Trophoblast cell (in vitro differentiated cells and primary cell): ENCODE results near the gene NEDD8.

Experiments used
- DNase-seq, 2 donors: peaks; one replicate each; pipeline ENCODE4 v3.0.0-alpha.2; 2016
- H2AFZ ChIP-seq: 2 replicates; pipeline ENCODE4 v1.6.1; 2013; ENCODE audit warnings: low read length, moderate library complexity, mild to moderate bottlenecking; ENCODE audit not compliant: insufficient read depth, poor library complexity
- H2AK5ac ChIP-seq: 2 replicates; pipeline ENCODE4 v1.6.1; 2013; ENCODE audit warnings: mild to moderate bottlenecking, low read length
- H2BK120ac ChIP-seq: 2 replicates; pipeline ENCODE4 v1.6.1; 2013; ENCODE audit warnings: low read length, mild to moderate bottlenecking, moderate library complexity; ENCODE audit not compliant: insufficient read depth, poor library complexity
- H2BK12ac ChIP-seq: 2 replicates; pipeline ENCODE4 v1.6.1; 2013; ENCODE audit warnings: mild to moderate bottlenecking, low read length, moderate library complexity
- H2BK5ac ChIP-seq: 2 replicates; pipeline ENCODE4 v1.6.1; 2013; ENCODE audit warnings: low read length, low read depth, moderate library complexity, mild to moderate bottlenecking; ENCODE audit not compliant: poor library complexity
- H3K14ac ChIP-seq: 2 replicates; pipeline ENCODE4 v1.6.1; 2013; ENCODE audit warnings: mild to moderate bottlenecking, low read length
- H3K18ac ChIP-seq: 2 replicates; pipeline ENCODE4 v1.6.1; 2013; ENCODE audit warnings: mild to moderate bottlenecking, low read length
- H3K23ac ChIP-seq: 2 replicates; pipeline ENCODE4 v1.6.1; 2013; ENCODE audit warnings: low read length
- H3K27ac ChIP-seq: 2 replicates; pipeline ENCODE4 v1.5.1; 2013; ENCODE audit warnings: low read depth, mild to moderate bottlenecking, inconsistent platforms, low read length, moderate library complexity
- H3K27me3 ChIP-seq: 2 replicates; pipeline ENCODE4 v1.6.1; 2013; ENCODE audit warnings: inconsistent platforms, mild to moderate bottlenecking, low read length, moderate library complexity; ENCODE audit not compliant: insufficient read depth
- H3K36me3 ChIP-seq, 2 experiments: 1 replicate in 1 of 2; 2 replicates in 1 of 2; pipeline ENCODE4 v1.6.1; 2013; ENCODE audit warnings: low read length in 2 of 2, mild to moderate bottlenecking in 2 of 2, moderate library complexity in 1 of 2; ENCODE audit not compliant: insufficient read depth in 2 of 2, control insufficient read depth in 1 of 2
- H3K4ac ChIP-seq: 2 replicates; pipeline ENCODE4 v1.6.1; 2013; ENCODE audit warnings: low read depth, mild to moderate bottlenecking, low read length, moderate library complexity
- H3K4me1 ChIP-seq, 2 experiments: 1 replicate in 1 of 2; 2 replicates in 1 of 2; pipeline ENCODE4 v1.6.1; 2013; ENCODE audit warnings: low read length in 2 of 2, mild to moderate bottlenecking in 2 of 2, moderate library complexity in 1 of 2; ENCODE audit not compliant: insufficient read depth in 2 of 2, control insufficient read depth in 1 of 2
- H3K4me2 ChIP-seq: 2 replicates; pipeline ENCODE4 v1.6.1; 2013; ENCODE audit warnings: inconsistent platforms, mild to moderate bottlenecking, low read length, moderate library complexity
- H3K4me3 ChIP-seq: 2 replicates; pipeline ENCODE4 v1.5.1; 2013; ENCODE audit warnings: mild to moderate bottlenecking, low read depth, low read length, inconsistent platforms
- H3K79me1 ChIP-seq: one replicate; pipeline ENCODE4 v1.6.1; 2013; ENCODE audit warnings: low read length
- H3K79me2 ChIP-seq: 2 replicates; pipeline ENCODE4 v1.6.1; 2013; ENCODE audit warnings: low read length, mild to moderate bottlenecking; ENCODE audit not compliant: control insufficient read depth, insufficient read depth, poor library complexity
- H3K9ac ChIP-seq: 2 replicates; pipeline ENCODE4 v1.6.1; 2013; ENCODE audit warnings: mild to moderate bottlenecking, low read length
- H3K9me3 ChIP-seq: 2 replicates; pipeline ENCODE4 v1.6.1; 2013; ENCODE audit warnings: low read depth, mild to moderate bottlenecking, control low read depth, inconsistent platforms, low read length; ENCODE audit not compliant: insufficient read depth
- H4K12ac ChIP-seq: 2 replicates; pipeline ENCODE4 v1.6.1; 2013; ENCODE audit warnings: low read depth, mild to moderate bottlenecking, low read length, moderate library complexity
- H4K8ac ChIP-seq: 2 replicates; pipeline ENCODE4 v1.6.1; 2013; ENCODE audit warnings: low read depth, mild to moderate bottlenecking, low read length, moderate library complexity
- H4K91ac ChIP-seq: one replicate; pipeline ENCODE4 v1.6.1; 2013; ENCODE audit warnings: low read depth, mild to moderate bottlenecking, low read length, moderate library complexity
- WGBS: extraction: QIAGEN DNeasy Blood & Tissue Kit; methylation state at CpG from one replicate; pipeline ENCODE4 v1.1.7; 2013; ENCODE audit warnings: missing lambda C conversion rate; ENCODE audit not compliant: insufficient read length, insufficient coverage; ENCODE audit errors: extremely low coverage; 5-methylcytosine and 5-hydroxymethylcytosine counted together

NEDD8 gene

DNA sequence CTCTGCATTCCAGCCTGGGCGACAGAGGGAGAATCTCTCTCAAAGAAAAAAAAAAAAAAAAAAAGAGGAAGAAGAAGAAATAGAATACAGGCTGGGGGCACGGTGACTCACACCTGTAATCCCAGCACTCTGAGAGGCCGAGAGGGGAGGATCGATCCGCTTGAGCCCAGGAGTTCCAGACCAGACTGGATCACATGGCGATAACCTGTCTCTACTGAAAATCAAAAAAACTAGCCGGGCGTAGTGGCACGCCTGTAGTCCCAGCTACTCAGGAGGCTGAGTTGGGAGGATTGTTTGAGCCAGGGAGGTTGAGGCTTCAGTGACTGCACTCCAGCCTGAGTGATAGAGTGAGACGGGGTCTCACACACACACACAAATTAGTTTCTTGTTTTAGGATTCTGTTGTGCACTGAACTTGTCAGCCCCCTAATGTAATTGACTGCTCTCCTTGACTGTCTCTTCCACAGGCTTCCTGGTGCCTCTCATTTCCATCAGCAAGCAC lies 11.2 kb upstream of the NEDD8 start:
- Histone ChIP-seq H3K79me2 (peaks cover 4% of the 10 kb centered on the region), H3K4me2 (peak overlapping the region; percentile 75), H2BK5ac (peak overlapping the region; percentile 65), H3K27me3 (no peaks in the 10 kb centered on the region), H3K23ac (no peak overlapping the region), H2BK120ac (peak overlapping the region; percentile 49), H3K14ac (peak overlapping the region; percentile 63), H2BK12ac (peak overlapping the region; percentile 67), H3K36me3 (peaks cover 13 to 23% of the 10 kb centered on the region in 2 experiments), H4K8ac (peak overlapping the region; percentile 48), H3K4ac (peak overlapping the region; percentile 8), H3K9ac (no peak overlapping the region), H3K79me1 (peaks cover 10% of the 10 kb centered on the region), H3K4me1 (peaks cover 6 to 13% of the 10 kb centered on the region in 2 experiments), H4K12ac (peak overlapping the region; percentile 20), H2AFZ (peak overlapping the region; percentile 11), H3K18ac (no peak overlapping the region), H3K4me3 (no peak overlapping the region), H2AK5ac (peak overlapping the region; percentile 52), H3K9me3 (peaks cover 4% of the 10 kb centered on the region), H3K27ac (peak overlapping the region; percentile 98), H4K91ac (peak overlapping the region; percentile 59)
- no CpG with 5 or more reads among the region's 10 CpGs for WGBS
- peak; percentile 58 to 61 for DNase-seq

DNA sequence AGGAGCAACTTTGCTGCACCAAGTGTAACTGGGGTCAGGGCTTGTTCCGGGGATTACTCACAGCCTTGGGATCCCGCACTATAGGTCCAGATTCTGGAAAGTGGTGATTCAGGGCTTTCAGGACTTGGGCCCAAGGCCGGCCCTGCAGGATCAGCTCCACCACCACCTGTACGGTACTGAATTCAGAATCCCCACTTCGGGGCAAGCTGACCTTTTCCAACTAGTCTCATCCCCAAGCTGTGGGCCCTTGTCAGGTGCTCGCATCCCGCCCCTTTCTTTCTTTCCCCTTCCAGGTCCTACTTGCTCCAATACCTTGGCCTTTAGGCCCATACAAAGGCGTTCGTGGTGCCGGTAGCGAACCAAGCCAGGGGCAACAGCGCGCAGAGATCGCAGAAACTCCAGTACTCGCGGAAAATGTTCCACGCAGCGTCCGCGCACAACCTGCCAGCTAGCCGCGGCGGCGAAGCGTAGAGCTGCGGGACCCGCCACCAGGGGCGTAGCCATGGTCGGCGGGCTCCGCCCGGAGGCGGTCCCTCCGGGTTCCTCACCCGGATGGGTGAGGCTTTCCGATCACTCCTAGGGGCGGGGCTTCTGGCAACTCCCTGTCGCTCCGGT lies 9.8 kb upstream of the NEDD8 start:
- H3K4me3 ChIP-seq, result peak overlapping the region; percentile 82
- no CpG with 5 or more reads among the region's 39 CpGs for WGBS
- H2AK5ac ChIP-seq, result peak overlapping the region; percentile 42
- no peak overlapping the region for H3K23ac ChIP-seq
- peak overlapping the region; percentile 98 for H3K27ac ChIP-seq
- peak overlapping the region; percentile 75 for H3K4me2 ChIP-seq
- peak overlapping the region; percentile 78 for H4K12ac ChIP-seq
- peak overlapping the region; percentile 38 for H2AFZ ChIP-seq
- peaks cover 10% of the 10 kb centered on the region for H3K79me1 ChIP-seq
- H3K4ac ChIP-seq, result peak overlapping the region; percentile 54
- peaks cover 4% of the 10 kb centered on the region for H3K9me3 ChIP-seq
- H3K27me3 ChIP-seq, result no peaks in the 10 kb centered on the region
- peak overlapping the region; percentile 77 for H4K8ac ChIP-seq
- H3K9ac ChIP-seq, result peak overlapping the region; percentile 74
- peak overlapping the region; percentile 28 for H2BK120ac ChIP-seq
- H3K79me2 ChIP-seq, result peaks cover 4% of the 10 kb centered on the region
- peak overlapping the region; percentile 45 for H3K18ac ChIP-seq
- H3K14ac ChIP-seq, result peak overlapping the region; percentile 75
- peak overlapping the region; percentile 78 for H4K91ac ChIP-seq
- peak; percentile 94 to 97 for DNase-seq
- peaks cover 6 to 16% of the 10 kb centered on the region in 2 experiments for H3K4me1 ChIP-seq
- peak overlapping the region; percentile 74 for H2BK5ac ChIP-seq
- no peak overlapping the region for H2BK12ac ChIP-seq
- peaks cover 23 to 37% of the 10 kb centered on the region in 2 experiments for H3K36me3 ChIP-seq

DNA sequence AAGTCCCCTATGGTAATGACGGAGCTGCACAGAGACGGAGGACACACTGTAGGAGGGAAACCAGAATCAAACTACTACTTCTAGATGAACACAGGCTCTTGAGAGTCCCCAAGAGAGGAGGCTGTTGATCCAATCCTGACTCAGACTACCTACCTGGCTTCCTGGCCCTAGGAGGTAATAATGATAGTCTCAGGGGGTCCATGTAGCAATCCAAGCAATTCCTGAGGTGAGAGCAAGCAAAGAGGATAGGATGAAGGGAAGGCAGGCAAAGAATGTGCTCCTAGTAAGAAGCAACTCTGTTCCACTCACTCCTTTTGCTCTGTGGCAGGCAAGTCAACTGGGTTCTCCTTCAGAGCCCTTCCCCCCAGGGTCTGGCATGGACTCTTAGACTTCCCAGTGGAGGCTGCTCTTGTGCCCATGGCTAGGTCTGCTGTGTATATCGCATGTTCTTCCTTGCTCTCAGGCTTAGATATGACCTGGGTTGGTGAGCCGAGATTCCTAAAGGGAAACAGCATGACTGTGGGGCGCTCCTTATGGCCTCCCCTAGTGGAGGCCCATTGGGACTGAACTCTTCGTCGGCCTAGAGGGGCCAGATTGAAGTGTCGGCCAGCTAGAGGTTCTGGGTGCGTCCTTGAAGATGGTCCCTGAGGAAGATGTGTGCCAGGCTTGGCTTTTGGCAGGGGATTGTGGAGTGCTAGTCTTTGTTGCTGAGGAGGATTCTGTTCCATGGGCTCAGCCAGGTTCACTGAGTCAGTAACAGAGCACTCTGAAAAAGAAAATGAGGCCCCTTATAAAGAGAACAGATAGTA lies 8.1 kb upstream of the NEDD8 start:
- no peak overlapping the region for H4K91ac ChIP-seq
- H3K27ac ChIP-seq, result no peak overlapping the region
- peaks cover 4% of the 10 kb centered on the region for H3K9me3 ChIP-seq
- H3K4me3 ChIP-seq, result no peak overlapping the region
- H2BK5ac ChIP-seq, result no peak overlapping the region
- H2BK12ac ChIP-seq, result no peak overlapping the region
- H3K18ac ChIP-seq, result peak overlapping the region; percentile 53
- H3K23ac ChIP-seq, result no peak overlapping the region
- no peak overlapping the region for H2AFZ ChIP-seq
- H3K9ac ChIP-seq, result no peak overlapping the region
- H4K12ac ChIP-seq, result peak overlapping the region; percentile 26
- H4K8ac ChIP-seq, result no peak overlapping the region
- H3K4ac ChIP-seq, result peak overlapping the region; percentile 44
- no peak for DNase-seq
- H3K4me2 ChIP-seq, result no peak overlapping the region
- peaks cover 6 to 16% of the 10 kb centered on the region in 2 experiments for H3K4me1 ChIP-seq
- no peak overlapping the region for H2BK120ac ChIP-seq
- H2AK5ac ChIP-seq, result no peak overlapping the region
- H3K14ac ChIP-seq, result no peak overlapping the region
- peaks cover 4% of the 10 kb centered on the region for H3K79me2 ChIP-seq
- WGBS, result no CpG with 5 or more reads among the region's 9 CpGs
- no peaks in the 10 kb centered on the region for H3K27me3 ChIP-seq
- H3K36me3 ChIP-seq, result peaks cover 26 to 47% of the 10 kb centered on the region in 2 experiments
- H3K79me1 ChIP-seq, result peaks cover 10% of the 10 kb centered on the region

DNA sequence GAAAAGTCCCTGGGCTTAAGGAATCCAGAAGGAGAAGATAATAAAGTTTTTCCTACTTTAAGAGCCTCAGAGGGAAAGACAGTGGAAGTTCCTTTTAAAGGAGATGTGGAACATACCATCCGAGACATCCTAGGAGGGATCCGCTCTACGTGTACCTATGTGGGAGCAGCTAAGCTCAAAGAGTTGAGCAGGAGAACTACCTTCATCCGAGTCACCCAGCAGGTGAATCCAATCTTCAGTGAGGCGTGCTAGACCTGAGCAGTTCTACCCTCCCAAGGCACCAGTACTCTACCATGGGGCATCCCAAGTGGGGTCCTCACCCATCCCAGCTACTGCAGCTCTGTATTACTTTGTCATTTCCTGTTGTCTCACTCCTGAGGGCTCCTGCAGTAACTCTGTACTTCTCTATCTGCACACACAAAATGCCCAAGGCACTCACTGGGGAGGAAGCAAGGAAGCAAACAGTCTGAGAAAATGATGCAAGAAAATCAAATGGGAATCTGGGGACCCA lies 6.4 kb upstream of the NEDD8 start:
- no CpG with 5 or more reads among the region's 5 CpGs for WGBS
- H2BK120ac ChIP-seq, result no peak overlapping the region
- H2AK5ac ChIP-seq, result no peak overlapping the region

More for the DNA sequence above, 6.4 kb upstream of the NEDD8 start:
- H4K91ac ChIP-seq, result no peak overlapping the region
- no peak overlapping the region for H2BK12ac ChIP-seq
- H3K9me3 ChIP-seq, result peaks cover 4% of the 10 kb centered on the region
- no peaks in the 10 kb centered on the region for H3K27me3 ChIP-seq
- H3K4me2 ChIP-seq, result no peak overlapping the region
- H3K18ac ChIP-seq, result no peak overlapping the region
- H4K12ac ChIP-seq, result no peak overlapping the region
- no peak overlapping the region for H3K23ac ChIP-seq
- H3K79me2 ChIP-seq, result peaks cover 4% of the 10 kb centered on the region
- H4K8ac ChIP-seq, result no peak overlapping the region
- no peak overlapping the region for H3K14ac ChIP-seq
- no peak for DNase-seq
- H2BK5ac ChIP-seq, result no peak overlapping the region
- peaks cover 10% of the 10 kb centered on the region for H3K79me1 ChIP-seq
- no peak overlapping the region for H3K4me3 ChIP-seq
- H3K9ac ChIP-seq, result no peak overlapping the region
- H3K36me3 ChIP-seq, result peaks cover 26 to 47% of the 10 kb centered on the region in 2 experiments
- no peak overlapping the region for H2AFZ ChIP-seq
- peaks cover 4 to 14% of the 10 kb centered on the region in 2 experiments for H3K4me1 ChIP-seq
- no peak overlapping the region for H3K27ac ChIP-seq
- H3K4ac ChIP-seq, result no peak overlapping the region
